ENCODE data around the gene DDRGK1.

The DDRGK1 gene

DNA sequence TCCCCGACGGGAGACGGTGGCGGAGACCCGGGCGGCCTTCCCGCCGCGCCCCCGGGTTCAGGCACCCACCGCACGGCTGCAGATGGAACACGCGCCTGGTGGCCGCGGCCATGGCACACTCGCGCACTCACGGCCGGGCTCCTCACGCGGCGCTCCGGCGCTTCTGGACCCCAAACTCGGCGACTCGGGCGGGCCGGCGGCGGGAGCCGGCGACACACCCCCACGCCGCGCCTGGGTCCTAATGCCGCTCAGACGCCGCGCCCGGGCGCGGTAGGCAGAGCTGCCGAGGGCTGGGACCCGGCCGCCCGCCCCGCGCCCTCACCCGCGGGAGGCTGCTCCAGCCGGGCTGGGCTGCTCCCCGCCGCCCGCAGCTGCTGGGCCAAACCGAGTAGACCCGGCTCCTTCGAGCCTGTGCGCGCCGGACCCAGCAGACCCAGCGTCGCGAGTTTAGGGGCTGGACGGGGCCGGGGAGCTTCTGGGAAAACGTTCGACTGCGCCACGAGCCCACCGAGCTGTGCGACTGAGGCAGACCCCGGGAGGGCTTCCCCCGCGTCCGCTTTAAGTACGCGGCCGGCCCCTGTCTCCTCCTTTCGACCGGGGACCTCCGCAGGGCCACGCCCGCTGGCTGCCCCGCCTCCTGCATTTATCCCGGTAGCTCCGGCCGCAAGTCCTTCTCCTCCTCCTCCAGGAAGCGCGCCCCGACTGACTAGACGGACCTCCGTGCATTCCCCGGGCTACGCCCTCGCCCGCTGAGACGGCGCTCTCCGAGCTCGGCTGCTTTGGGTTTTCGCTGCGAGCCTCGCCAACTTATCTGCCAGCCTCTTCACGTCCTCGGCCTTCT lies 34.8 kb upstream of the DDRGK1 start, which contains the start of gene SLC4A11:
Gene SLC4A11, minus strand, starts transcription at position 165 of the 841 bp plus-strand sequence. Its CDS starts 53 bp downstream, at position 112.
- TF ChIP-seq, protein P1, sequence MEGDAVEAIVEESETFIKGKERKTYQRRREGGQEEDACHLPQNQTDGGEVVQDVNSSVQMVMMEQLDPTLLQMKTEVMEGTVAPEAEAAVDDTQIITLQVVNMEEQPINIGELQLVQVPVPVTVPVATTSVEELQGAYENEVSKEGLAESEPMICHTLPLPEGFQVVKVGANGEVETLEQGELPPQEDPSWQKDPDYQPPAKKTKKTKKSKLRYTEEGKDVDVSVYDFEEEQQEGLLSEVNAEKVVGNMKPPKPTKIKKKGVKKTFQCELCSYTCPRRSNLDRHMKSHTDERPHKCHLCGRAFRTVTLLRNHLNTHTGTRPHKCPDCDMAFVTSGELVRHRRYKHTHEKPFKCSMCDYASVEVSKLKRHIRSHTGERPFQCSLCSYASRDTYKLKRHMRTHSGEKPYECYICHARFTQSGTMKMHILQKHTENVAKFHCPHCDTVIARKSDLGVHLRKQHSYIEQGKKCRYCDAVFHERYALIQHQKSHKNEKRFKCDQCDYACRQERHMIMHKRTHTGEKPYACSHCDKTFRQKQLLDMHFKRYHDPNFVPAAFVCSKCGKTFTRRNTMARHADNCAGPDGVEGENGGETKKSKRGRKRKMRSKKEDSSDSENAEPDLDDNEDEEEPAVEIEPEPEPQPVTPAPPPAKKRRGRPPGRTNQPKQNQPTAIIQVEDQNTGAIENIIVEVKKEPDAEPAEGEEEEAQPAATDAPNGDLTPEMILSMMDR (IDR thresholded peaks at IDR 0.05), result no peak
- no peak for TF ChIP-seq ZFX (IDR thresholded peaks at IDR 0.05; ENCODE audit: borderline replicate concordance)
- peak within 1 kb of the TSS; percentile 49 for H3K27ac ChIP-seq

DNA sequence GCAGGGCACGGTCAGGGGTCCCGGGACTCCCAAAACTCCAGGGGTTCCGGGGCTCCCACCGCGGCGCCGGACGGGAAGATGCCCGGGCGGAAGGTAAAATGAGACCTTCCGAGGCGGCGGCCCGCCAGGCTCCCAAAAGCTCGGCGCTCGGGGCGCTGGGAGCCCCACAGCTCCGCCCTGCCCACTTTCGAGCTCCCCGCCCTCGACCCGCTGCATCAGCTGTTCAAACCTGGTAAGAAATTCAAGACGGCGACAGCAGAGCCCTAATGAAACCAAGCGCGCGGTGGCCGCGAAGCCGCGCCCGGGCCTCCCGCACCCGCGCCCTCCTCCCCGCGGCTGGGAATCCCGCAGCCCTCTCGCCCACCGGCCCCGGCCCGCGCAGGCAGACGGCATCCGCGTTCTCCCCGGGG lies 34.1 kb upstream of the DDRGK1 start:
- TF ChIP-seq, protein P1 (IDR thresholded peaks at IDR 0.05), result no peak
- TF ChIP-seq ZFX (IDR thresholded peaks at IDR 0.05; ENCODE audit: borderline replicate concordance), result no peak
- peak overlapping the region; percentile 49 for H3K27ac ChIP-seq

DNA sequence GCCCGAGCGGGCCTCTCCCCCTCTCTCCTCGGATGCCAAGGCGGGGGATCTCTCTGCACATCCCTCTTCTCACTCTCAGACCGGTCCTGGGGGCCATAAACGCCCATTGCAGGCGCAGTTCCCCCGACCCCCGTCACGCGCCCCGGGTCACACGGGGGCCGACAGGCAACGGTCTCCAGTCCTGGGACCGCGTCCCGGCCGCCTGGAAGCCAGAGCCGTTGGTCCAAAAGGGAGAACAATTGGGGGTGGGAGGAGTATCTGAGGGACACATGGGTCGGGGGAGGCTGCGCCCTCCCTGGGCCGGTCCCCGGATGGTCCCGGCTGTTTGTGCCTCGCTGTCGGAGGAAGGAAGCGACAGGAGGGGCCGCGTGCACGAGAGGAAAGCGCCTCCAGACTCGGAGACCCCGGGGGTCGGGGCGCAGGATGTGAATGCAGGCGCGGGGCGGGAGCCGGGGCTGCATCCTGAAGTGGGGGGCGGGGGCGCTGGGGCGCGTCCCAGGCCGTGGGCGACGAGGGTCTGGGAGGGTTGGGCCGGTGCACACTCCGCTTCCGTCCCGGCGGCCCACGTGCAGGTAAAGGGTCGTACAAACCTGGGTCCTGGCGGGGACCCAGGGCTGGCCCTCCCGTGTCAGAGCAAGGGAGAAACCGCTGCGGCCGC lies 33.6 kb upstream of the DDRGK1 start:
- no peak overlapping the region for H3K27ac ChIP-seq
- no peak for TF ChIP-seq ZFX (IDR thresholded peaks at IDR 0.05; ENCODE audit: borderline replicate concordance)
- TF ChIP-seq, protein P1 (IDR thresholded peaks at IDR 0.05), result no peak

DNA sequence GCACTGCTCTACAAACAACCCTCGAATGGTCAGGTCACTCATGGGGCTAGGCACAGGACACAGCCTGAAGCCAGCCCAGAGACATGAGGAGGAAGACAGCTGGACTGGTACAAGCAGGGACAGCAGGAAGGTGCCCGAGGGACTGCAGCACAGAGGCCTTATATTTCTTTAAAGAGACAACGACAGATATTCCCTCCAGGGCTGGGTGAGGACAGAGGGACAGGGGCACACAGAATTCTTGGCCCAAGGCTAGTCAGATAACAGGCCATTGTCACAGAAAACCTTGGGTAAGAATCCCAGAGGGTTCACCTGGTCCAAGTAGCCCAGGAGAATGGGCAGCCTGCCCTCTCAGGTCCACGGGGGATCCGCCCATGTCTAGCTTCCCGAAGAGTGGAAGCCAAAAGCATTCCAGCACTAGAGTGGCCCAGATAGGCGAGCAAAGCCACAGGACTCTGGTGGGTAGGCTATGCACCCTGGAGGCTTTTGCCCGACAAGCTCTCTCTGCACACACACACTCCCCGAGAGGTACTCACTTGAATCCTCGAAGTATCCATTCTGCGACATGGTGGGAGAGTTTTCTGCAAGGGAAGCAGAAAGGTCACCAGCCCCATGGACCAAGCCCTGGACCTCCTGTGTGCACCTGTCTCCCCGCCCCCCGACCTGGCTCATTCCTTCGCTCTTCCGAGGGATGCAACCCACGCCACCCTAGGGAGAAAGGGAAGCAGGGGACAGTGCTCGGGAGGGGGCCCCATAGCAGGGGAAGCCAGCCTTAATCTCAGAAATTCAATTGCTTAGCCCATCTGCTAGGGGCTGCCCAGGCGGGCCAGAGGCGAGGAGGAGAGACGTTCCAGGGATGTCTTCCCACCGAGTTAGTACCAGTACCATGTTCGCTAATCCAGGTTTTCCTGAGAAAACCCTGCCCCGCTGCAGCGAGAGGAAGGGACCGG lies 32.8 kb upstream of the DDRGK1 start:
- no peak overlapping the region for H3K27ac ChIP-seq
- no peak for TF ChIP-seq ZFX (IDR thresholded peaks at IDR 0.05; ENCODE audit: borderline replicate concordance)
- TF ChIP-seq, protein P1 (IDR thresholded peaks at IDR 0.05), result no peak

DNA sequence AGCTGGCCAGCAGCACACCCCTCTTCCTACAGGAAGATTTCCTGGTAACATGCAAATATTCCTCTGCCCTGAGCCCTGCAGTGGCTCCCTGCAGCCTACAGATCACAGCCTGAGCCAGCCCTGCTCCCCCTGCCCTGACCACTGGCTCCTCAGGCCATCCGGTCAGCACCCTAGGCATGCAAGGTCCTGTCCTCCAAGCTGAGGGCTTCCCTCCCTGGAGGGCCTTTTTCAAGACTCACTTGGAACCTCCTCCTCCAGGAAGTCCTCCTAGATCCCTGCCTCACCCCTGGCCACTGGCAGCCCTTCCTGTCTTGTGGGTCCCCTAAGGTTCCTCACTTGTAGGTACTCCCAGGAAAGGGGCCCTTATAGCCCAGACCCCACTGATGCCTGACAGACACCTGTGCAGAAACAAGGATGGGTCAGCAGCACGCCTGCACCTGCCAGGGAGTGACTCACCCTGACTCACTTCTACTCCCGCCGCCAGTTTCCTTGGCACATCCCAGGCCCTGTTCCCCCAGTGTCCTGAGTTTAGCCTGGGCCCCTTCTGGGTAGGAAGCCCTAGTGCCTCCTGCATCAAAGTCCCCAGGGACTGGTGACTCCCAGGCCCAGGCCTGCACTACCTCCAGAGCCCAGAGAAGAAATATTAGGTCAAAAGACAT lies 31.3 kb upstream of the DDRGK1 start:
- H3K27ac ChIP-seq, result no peak overlapping the region
- TF ChIP-seq ZFX (IDR thresholded peaks at IDR 0.05; ENCODE audit: borderline replicate concordance), result no peak
- TF ChIP-seq, protein P1 (IDR thresholded peaks at IDR 0.05), result no peak

DNA sequence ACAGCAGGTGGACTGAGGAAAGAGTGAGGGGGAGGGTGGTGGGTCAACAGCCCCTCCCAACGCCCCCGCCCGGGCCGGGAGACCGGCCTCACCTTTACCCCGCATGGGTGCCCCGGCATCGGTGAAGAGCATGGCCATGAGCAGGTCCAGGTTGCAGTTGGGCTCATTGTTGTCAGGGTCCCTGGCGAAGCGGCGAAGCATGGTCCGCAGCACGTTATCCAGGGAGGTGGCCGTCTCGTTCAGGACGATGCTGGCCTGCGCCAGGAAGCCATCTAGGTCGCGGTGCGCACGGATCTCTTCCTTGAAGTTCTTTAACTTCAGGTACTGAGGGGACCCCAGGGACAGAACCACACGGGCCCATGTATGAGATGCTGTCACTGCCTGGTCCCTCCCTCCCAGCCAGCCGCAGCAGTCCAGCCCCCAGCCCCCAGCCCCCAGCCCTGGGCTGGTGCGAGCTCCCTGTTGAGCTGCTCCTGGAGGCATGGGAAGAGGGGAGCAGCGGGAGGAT lies 29.6 kb upstream of the DDRGK1 start:
- no peak overlapping the region for H3K27ac ChIP-seq
- TF ChIP-seq ZFX (IDR thresholded peaks at IDR 0.05; ENCODE audit: borderline replicate concordance), result no peak
- TF ChIP-seq, protein P1 (IDR thresholded peaks at IDR 0.05), result no peak

All from 22Rv1 (cell line).